Ovary (tissue), 3 donors: Measurements from ENCODE around the gene ZSWIM7.
"Not testable (repeated sequence)": the region's sequence is repeated elsewhere in the genome, so short reads cannot be mapped to it uniquely, and the experiment has no call there.

Experiments used
- EP300 ChIP-seq: sonication (generic); formaldehyde crosslinking; IDR thresholded peaks from one replicate; pipeline ENCODE4 v1.6.1; 2017; ENCODE audit warnings: antibody characterized with exemption
- POLR2A ChIP-seq: fragments of 450-650 bp; IDR thresholded peaks from one replicate; pipeline ENCODE4 v1.6.1; 2017; ENCODE audit warnings: antibody characterized with exemption, mild to moderate bottlenecking, moderate library complexity
- TF ChIP-seq, protein P1 (sequence below), 3 donors: fragments of 450-650 bp in 2 of 3; fragments of 200-600 bp in 1 of 3; IDR thresholded peaks; one replicate each; pipeline versions ENCODE4 v1.5.1 to v1.8.0; 2016 to 2022; ENCODE audit warnings: antibody characterized with exemption in 3 of 3, mild to moderate bottlenecking in 1 of 3
- donor health status: DM: no; HTN: no; CAD: no.

DNA sequence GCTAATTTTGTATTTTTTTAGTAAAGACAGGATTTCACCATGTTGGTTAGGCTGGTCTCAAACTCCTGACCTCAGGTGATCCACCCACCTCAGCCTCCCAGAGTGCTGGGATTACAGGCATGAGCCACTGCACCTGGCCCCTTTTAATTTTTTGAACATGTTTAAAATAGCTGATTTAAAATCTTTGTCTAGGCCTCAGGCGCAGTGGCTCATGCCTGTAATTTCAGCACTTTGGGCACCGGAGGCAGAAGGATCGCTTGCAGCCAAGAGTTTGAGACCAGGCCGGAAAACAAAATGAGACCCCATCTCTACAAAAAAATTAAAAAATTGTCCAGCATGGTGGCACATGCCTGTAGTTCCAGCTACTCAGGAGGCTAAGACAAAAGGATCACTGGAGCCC, 63.0 kb downstream of the ZSWIM7 start:
- TF ChIP-seq, protein P1, sequence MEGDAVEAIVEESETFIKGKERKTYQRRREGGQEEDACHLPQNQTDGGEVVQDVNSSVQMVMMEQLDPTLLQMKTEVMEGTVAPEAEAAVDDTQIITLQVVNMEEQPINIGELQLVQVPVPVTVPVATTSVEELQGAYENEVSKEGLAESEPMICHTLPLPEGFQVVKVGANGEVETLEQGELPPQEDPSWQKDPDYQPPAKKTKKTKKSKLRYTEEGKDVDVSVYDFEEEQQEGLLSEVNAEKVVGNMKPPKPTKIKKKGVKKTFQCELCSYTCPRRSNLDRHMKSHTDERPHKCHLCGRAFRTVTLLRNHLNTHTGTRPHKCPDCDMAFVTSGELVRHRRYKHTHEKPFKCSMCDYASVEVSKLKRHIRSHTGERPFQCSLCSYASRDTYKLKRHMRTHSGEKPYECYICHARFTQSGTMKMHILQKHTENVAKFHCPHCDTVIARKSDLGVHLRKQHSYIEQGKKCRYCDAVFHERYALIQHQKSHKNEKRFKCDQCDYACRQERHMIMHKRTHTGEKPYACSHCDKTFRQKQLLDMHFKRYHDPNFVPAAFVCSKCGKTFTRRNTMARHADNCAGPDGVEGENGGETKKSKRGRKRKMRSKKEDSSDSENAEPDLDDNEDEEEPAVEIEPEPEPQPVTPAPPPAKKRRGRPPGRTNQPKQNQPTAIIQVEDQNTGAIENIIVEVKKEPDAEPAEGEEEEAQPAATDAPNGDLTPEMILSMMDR (IDR thresholded peaks at IDR 0.05) = not testable (repeated sequence)
- TF ChIP-seq POLR2A, EP300: not testable (repeated sequence)
